ENCODE measurements around the gene SPRYD4. TPM values are rescaled to one million over a fixed set of nuclear protein-coding genes. Genes with fewer than 3 reads are reported as not detected.

The SPRYD4 gene
- total RNA-seq, 1 experiment from 2014 or later = 4.2 TPM

DNA sequence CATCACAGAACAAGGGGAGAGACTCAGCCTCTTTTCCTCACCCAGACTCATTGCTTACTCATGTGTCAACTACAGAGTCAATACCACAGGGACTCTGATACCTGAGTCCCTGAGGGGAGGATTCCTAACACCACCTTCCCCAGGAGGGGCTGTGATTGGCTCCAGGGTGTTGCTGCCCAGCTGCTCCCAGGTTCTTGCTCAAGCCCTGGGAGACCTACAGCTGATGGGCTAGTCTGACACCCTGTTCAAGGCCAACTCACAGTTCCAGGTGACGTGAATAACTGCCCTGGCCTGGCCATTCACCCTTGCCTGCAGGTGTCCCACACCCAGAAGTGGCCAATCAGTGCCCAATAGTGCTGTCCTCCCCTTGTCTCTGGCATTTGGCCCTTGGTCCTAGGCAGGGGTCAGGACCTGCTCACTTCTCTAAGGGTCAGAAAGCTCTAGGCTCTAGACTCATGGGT, 8.6 kb downstream of the SPRYD4 start (continued):
- TF ChIP-seq HMGA2 (CRISPR knock-in tag; IDR thresholded peaks at IDR 0.05) (no peak), ESRRA (CRISPR knock-in tag; IDR thresholded peaks at IDR 0.05; ENCODE audit: borderline replicate concordance) (no peak), NR2C2 (CRISPR knock-in tag; IDR thresholded peaks at IDR 0.05) (no peak), MXD4 (CRISPR knock-in tag; IDR thresholded peaks at IDR 0.05; ENCODE audit: borderline replicate concordance) (no peak), ZNF532 (CRISPR knock-in tag; IDR thresholded peaks at IDR 0.05; ENCODE audit: borderline replicate concordance) (no peak), ZNF425 (CRISPR knock-in tag; conservative IDR thresholded peaks at IDR 0.05) (no peak), OVOL2 (CRISPR knock-in tag; IDR thresholded peaks at IDR 0.05; ENCODE audit: borderline replicate concordance) (no peak), ZNF396 (CRISPR knock-in tag; IDR thresholded peaks at IDR 0.05; ENCODE audit: borderline replicate concordance) (no peak)

GRCh38 chr12:56477521-56478225, 9.3 kb downstream of the SPRYD4 start:
- ATAC-seq (no peak), DNase-seq (ENCODE audit: low spot score) (no peak)
- Mint-ChIP-seq H3K27me3 (ENCODE audit: low read depth) (no peaks in the 10 kb centered on the region), H3K4me3 (no peak overlapping the region), H3K36me3 (peaks cover 8% of the 10 kb centered on the region; the same call in 1 of the 2 replicates), H3K9me3 (no peaks in the 10 kb centered on the region), H3K27ac (no peak overlapping the region), H3K4me1 (no peaks in the 10 kb centered on the region)
- POLR2A ChIA-PET = interaction anchor here (0.6 kb wide), 1 partner anchor 52 kb away, joined by 4 read pairs; no protein-coding TSS in a partner anchor
- CTCF ChIA-PET = no interaction called here
- TF ChIP-seq AFF4 (CRISPR knock-in tag; IDR thresholded peaks at IDR 0.05; ENCODE audit: borderline replicate concordance) = no peak
- no peak for TF ChIP-seq ZNF425 (CRISPR knock-in tag; conservative IDR thresholded peaks at IDR 0.05)
- no peak for TF ChIP-seq E2F4 (CRISPR knock-in tag; IDR thresholded peaks at IDR 0.05; ENCODE audit: borderline replicate concordance, low read depth)
- TF ChIP-seq, protein P1, sequence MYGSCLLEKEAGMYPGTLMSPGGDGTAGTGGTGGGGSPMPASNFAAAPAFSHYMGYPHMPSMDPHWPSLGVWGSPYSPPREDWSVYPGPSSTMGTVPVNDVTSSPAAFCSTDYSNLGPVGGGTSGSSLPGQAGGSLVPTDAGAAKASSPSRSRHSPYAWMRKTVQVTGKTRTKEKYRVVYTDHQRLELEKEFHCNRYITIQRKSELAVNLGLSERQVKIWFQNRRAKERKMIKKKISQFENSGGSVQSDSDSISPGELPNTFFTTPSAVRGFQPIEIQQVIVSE (CRISPR knock-in tag; IDR thresholded peaks at IDR 0.05; ENCODE audit: borderline replicate concordance) = no peak
- TF ChIP-seq ATF6 (CRISPR knock-in tag; IDR thresholded peaks at IDR 0.05) = no peak
- no peak for TF ChIP-seq MAX (CRISPR knock-in tag; IDR thresholded peaks at IDR 0.05)
